MCF 10A (cell line): ENCODE measurements around the gene DIP2A. TPM values are rescaled to one million over a fixed set of nuclear protein-coding genes. Genes with fewer than 3 reads are reported as not detected.

Experiments used
- BruUV-seq: library from RNA; stranded (reverse); fragments of 400-500 nt; replicated peaks from 2 replicates; lab custom pipeline; 2021; lab: Mats Ljungman, UMichigan
- CTCF ChIA-PET: fragments of 300-600 bp; sonication (Branson Sonifier 250); formaldehyde crosslinking; extraction: SDS; loops from one replicate; lab custom pipeline; 2021; ENCODE audit warnings: antibody characterized with exemption, inconsistent platforms; lab: Yijun Ruan, JAX
- POLR2A ChIA-PET: fragments of 300-600, 350-650 bp; sonication (Branson Sonifier 250); formaldehyde crosslinking; extraction: SDS; loops from one replicate; lab custom pipeline; 2020; ENCODE audit warnings: antibody characterized with exemption, inconsistent platforms; lab: Yijun Ruan, JAX
- DNase-seq: peaks from one replicate; pipeline ENCODE4 v3.0.0-alpha.2; 2018; ENCODE audit not compliant: unreplicated experiment
- H3K27ac Mint-ChIP-seq: one replicate; pipeline ENCODE4 v1.8.0; 2022; ENCODE audit warnings: mild to moderate bottlenecking, low read depth, mixed read lengths; ENCODE audit not compliant: unreplicated experiment
- H3K27me3 Mint-ChIP-seq: one replicate; pipeline ENCODE4 v1.8.0; 2022; ENCODE audit warnings: mixed read lengths; ENCODE audit not compliant: insufficient read depth, unreplicated experiment
- H3K36me3 Mint-ChIP-seq: one replicate; pipeline ENCODE4 v1.8.0; 2022; ENCODE audit warnings: mild to moderate bottlenecking, moderate library complexity, mixed read lengths; ENCODE audit not compliant: insufficient read depth, unreplicated experiment
- H3K4me1 Mint-ChIP-seq: one replicate; pipeline ENCODE4 v1.8.0; 2022; ENCODE audit warnings: mixed read lengths; ENCODE audit not compliant: insufficient read depth, unreplicated experiment
- H3K4me3 Mint-ChIP-seq: one replicate; pipeline ENCODE4 v1.8.0; 2022; ENCODE audit warnings: mild to moderate bottlenecking, moderate library complexity, mixed read lengths; ENCODE audit not compliant: unreplicated experiment
- H3K9me3 Mint-ChIP-seq: one replicate; pipeline ENCODE4 v1.8.0; 2022; ENCODE audit warnings: mixed read lengths; ENCODE audit not compliant: unreplicated experiment
- intact Hi-C: fragments of 100-400 bp; cut with micrococcal nuclease; formaldehyde crosslinking; loops from 2 replicates; pipeline ENCODE4 v1.14.1; 2022
- total RNA-seq: library from RNA; stranded (reverse); gene quantifications from 2 replicates; pipeline ENCODE4 v1.2.3, GENCODE V29; 2022
- TF ChIP-seq, protein P1 (sequence below): fragments of 200-600 bp; IDR thresholded peaks from one replicate; pipeline ENCODE4 v1.8.0; 2022; ENCODE audit warnings: antibody characterized with exemption, mild to moderate bottlenecking; ENCODE audit not compliant: unreplicated experiment

Gene DIP2A
- total RNA-seq, 1 experiment from 2014 or later: 39.6 TPM

DNA sequence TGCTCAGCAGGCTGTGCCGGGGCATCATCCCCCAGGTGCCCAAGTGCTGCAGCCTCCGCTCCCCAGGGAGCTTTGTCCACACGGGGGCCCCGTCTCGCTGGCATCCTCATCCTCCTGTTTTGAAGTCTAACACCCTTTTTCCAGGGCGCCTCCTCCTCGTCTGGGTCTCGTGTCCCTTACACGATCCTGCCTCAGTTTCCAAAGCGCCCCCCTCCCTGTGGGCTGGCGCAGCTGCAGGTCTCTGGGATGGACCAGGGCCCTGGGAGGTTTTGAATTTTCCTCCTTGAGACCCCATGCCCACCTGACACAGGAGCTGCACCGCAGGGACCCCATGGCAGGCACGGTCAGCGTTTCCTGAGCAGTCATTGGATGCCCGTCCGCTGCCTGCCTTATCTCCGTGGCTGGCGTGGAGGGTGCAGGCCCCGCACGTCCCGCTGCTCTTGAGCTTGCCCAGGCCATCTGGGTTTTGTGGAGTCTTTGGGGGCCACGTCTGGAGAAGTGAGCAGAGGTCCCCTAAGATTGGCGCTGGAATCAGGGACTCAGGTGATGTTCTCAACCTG lies 37.4 kb upstream of the DIP2A start:
- ChIA-PET POLR2A (no interaction called here), CTCF (no interaction called here)
- no TSS peak for BruUV-seq
- no peak for DNase-seq
- intact Hi-C loops: no loop called here
- H3K27ac Mint-ChIP-seq: no peak overlapping the region
- H3K27me3 Mint-ChIP-seq: no peaks in the 10 kb centered on the region
- no peak overlapping the region for H3K4me3 Mint-ChIP-seq
- TF ChIP-seq, protein P1, sequence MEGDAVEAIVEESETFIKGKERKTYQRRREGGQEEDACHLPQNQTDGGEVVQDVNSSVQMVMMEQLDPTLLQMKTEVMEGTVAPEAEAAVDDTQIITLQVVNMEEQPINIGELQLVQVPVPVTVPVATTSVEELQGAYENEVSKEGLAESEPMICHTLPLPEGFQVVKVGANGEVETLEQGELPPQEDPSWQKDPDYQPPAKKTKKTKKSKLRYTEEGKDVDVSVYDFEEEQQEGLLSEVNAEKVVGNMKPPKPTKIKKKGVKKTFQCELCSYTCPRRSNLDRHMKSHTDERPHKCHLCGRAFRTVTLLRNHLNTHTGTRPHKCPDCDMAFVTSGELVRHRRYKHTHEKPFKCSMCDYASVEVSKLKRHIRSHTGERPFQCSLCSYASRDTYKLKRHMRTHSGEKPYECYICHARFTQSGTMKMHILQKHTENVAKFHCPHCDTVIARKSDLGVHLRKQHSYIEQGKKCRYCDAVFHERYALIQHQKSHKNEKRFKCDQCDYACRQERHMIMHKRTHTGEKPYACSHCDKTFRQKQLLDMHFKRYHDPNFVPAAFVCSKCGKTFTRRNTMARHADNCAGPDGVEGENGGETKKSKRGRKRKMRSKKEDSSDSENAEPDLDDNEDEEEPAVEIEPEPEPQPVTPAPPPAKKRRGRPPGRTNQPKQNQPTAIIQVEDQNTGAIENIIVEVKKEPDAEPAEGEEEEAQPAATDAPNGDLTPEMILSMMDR: no peak
- H3K36me3 Mint-ChIP-seq: peaks cover 62% of the 10 kb centered on the region
- no peaks in the 10 kb centered on the region for H3K9me3 Mint-ChIP-seq
- H3K4me1 Mint-ChIP-seq: no peaks in the 10 kb centered on the region

DNA sequence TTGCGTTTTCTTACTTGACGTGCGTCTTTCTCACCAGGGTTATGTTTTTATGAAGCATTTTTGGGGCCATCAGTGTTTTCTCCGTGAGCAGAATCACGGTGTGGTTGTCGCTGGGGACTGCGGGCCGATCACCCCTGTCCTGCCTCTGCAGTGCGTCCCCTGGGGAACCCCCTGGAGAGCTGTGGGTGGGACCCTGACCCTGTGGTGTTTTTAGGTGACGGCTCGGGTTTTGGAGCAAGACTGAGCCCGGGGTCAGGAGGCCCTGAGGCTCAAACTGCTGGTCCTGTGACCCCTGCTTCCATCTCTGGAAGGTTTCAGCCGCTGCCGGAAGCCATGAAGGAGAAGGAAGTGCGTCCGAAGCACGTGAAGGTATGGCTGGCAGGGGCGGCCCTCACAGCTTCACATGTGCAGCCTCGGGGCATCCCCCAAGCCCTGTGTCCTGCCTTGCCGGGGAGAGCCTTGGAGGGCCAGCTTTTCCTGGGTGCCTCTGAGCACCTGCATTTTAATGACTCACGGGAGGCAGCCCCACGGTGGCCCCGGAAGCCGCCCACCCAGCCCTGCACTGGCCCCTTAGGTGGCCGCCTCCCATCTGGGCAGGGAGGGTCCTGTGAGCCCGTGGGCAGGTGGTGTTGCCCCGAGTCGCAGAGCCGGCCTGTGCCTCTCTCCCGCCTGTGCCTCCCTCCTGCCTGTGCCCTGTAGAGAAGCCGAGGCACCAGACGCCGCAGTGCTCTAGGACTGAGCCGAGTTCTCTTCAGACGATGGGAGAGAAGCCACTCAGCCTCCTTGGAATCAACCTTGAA lies 36.7 kb upstream of the DIP2A start:
- no peaks in the 10 kb centered on the region for H3K4me1 Mint-ChIP-seq
- TF ChIP-seq, protein P1: no peak
- H3K36me3 Mint-ChIP-seq: peaks cover 58% of the 10 kb centered on the region
- H3K27ac Mint-ChIP-seq: no peak overlapping the region
- intact Hi-C loops: no loop called here
- no peak for DNase-seq
- BruUV-seq: no TSS peak
- no peaks in the 10 kb centered on the region for H3K9me3 Mint-ChIP-seq
- CTCF ChIA-PET: no interaction called here
- POLR2A ChIA-PET: interaction anchor here (1.0 kb wide), 1 partner anchor 31 kb away, joined by 3 read pairs; no protein-coding TSS in a partner anchor
- no peaks in the 10 kb centered on the region for H3K27me3 Mint-ChIP-seq
- no peak overlapping the region for H3K4me3 Mint-ChIP-seq

GRCh38 chr21:46422636-46423241 lies 36.0 kb upstream of the DIP2A start:
- H3K36me3 Mint-ChIP-seq: peaks cover 50% of the 10 kb centered on the region
- no peak for DNase-seq
- H3K4me3 Mint-ChIP-seq: no peak overlapping the region
- no peak overlapping the region for H3K27ac Mint-ChIP-seq
- H3K27me3 Mint-ChIP-seq: no peaks in the 10 kb centered on the region
- TF ChIP-seq, protein P1: no peak
- intact Hi-C loops: no loop called here
- no peaks in the 10 kb centered on the region for H3K4me1 Mint-ChIP-seq
- no peaks in the 10 kb centered on the region for H3K9me3 Mint-ChIP-seq
- no TSS peak for BruUV-seq
- ChIA-PET POLR2A (interaction anchor here (1.0 kb wide), 1 partner anchor 32 kb away, joined by 3 read pairs; no protein-coding TSS in a partner anchor), CTCF (no interaction called here)

GRCh38 chr21:46423546-46424038 lies 35.1 kb upstream of the DIP2A start:
- H3K4me1 Mint-ChIP-seq: no peaks in the 10 kb centered on the region
- H3K36me3 Mint-ChIP-seq: peaks cover 45% of the 10 kb centered on the region
- TF ChIP-seq, protein P1: no peak
- no peak overlapping the region for H3K27ac Mint-ChIP-seq
- no peaks in the 10 kb centered on the region for H3K9me3 Mint-ChIP-seq
- ChIA-PET CTCF (interaction anchor here (0.6 kb wide), 1 partner anchor 318 kb away, joined by 3 read pairs; no protein-coding TSS in a partner anchor), POLR2A (no interaction called here)
- DNase-seq: no peak
- H3K27me3 Mint-ChIP-seq: no peaks in the 10 kb centered on the region
- BruUV-seq: no TSS peak
- H3K4me3 Mint-ChIP-seq: no peak overlapping the region
- intact Hi-C loops: no loop called here
